GM18907 (cell line): Measurements from ENCODE around the gene NAXE.
"Not testable (repeated sequence)": the region's sequence is repeated elsewhere in the genome, so short reads cannot be mapped to it uniquely, and the experiment has no call there.

Source experiments
- ATAC-seq: cut with Tn5 transposase; IDR thresholded peaks from one replicate; pipeline ENCODE4 v1.9.1; 2021; ENCODE audit warnings: mild to moderate bottlenecking, moderate library complexity; ENCODE audit not compliant: unreplicated experiment

Gene NAXE

DNA sequence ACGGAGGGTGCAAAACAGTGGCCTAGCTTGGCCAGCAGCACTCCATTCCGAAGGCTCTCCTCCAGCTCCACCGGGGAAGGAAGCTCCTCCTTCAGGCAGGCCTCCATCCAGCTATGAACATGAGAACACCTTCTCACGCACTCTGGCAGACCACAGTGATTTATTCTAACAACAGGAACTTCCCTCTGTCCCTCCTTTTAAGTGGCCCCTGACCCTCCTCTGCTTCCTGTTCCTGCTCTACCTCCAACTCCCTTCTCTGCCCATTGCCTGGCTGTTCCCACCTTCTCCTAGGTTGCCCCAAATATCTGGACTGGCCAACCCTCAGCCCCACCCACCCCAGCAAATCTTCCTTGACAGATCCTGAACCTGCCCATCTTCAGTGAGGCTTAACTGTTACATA lies 25.1 kb upstream of the NAXE start:
- no peak for ATAC-seq

DNA sequence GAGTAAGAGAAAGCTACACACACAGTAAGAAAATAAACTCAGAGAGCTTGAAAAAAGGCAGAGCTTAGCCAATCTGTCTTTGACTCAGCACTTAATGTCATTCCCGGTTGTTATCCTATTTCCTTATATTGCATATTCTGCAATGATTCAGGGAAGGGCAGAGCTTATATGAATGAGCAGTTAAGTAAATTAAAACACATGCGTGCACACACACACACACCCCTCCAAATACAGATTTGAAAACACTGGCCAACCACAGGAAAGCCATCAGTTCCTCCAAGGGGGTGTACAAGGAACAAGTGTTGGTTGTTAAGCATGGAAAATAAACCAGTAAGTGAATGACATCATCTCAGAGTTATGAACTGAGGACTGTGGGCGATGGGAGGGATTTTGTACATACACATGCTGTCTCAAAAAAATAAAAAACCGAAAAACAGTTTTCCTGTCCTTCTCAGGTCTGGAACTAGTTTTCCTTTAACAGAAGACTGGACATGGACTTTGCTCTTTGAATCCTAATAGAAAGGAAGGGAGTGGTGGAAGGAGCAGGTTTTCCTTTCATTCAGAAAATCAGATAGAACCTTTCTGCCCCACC lies 20.2 kb upstream of the NAXE start:
- no peak for ATAC-seq

DNA sequence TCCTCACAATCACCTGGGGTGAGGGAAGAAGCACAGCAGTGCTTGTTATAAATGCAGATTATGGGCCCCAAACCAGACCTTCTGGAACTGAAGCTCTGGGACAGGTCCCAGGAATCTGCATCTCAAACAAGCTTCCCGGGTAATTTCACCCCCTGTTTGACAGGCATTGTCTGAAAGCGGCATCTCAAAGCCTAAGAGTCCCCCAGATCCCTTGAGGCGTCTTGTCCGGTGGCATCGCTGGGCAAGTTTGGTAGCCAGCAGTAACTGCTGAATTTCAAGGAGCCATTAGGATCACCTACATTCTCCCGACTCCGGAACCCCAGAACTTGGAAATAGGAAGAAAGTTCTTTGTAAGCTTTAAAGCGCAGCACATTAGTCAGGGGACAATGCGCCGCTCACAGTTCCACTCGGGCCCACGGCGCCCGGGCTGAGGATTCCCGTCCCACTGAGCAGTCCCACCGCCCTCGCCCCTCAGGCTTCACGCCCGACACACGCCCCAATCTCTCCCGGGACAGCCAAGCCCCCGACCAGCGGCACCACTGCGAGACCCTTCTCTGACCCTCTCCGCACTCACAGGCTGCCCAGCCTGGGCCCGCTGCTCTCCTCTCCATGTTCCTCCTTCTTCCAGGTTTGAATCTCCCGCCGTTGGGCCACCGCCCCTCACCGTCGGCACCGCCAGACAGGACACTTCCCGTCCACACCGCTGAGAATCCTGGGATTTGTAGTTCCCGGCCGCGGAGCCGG lies 19.5 kb upstream of the NAXE start, which contains the start of gene IQGAP3:
IQGAP3 (minus strand) TSS at position 647 of the 744 bp plus-strand sequence; CDS start at position 611, 36 bp downstream.
- peak; percentile 72 for ATAC-seq

GRCh38 chr1:156572663-156573018 lies 18.9 kb upstream of the NAXE start:
- no peak for ATAC-seq

GRCh38 chr1:156574039-156574633 lies 17.4 kb upstream of the NAXE start:
- no peak for ATAC-seq

DNA sequence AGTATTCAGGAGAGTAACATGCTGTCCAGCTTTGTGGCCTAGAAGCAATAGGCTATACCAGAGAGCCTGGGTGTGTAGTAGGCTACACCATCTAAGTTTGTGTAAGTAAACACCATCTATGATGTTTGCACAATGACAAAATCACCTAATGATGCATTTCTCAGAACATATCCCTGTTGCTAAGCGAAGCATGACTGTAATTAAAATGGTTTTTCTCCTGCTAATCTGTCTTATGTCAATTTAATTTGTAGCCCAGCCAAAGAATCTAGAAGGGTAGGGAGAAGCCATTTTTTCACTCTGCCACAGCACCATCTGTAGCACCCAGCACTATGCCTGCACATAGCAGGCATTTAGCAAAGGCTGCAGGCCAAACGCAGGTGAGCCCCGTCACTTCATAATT lies 14.0 kb upstream of the NAXE start:
- ATAC-seq: no peak

GRCh38 chr1:156578055-156578454 lies 13.5 kb upstream of the NAXE start:
- no peak for ATAC-seq

DNA sequence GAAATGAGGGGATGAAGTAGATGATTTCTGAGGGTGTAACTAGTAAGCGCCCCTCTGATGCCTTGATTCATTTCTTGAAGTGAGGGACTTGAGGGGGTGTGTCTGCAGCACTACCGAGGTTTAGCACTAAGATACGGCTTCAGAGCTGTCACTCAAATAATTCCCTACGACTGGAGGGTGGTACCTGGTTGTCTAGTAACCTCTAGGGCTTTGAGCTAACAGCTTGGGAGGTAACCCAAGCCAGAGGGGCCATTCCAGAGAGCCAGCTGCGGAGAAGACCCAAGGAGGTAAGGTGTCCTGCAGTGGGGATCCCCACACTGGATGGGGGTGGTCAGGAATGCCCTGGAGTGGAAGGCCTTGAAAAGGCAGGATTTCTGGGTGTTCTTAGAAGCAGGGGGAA lies 12.1 kb upstream of the NAXE start, which contains the start of gene TTC24:
TTC24 (plus strand) TSS at position 252 of the 400 bp plus-strand sequence. CDS start 1,642 bp downstream, outside the sequence.
- no peak for ATAC-seq

GRCh38 chr1:156581661-156582387 lies 9.8 kb upstream of the NAXE start:
- no peak for ATAC-seq

GRCh38 chr1:156582388-156583017 lies 9.1 kb upstream of the NAXE start:
- no peak for ATAC-seq

DNA sequence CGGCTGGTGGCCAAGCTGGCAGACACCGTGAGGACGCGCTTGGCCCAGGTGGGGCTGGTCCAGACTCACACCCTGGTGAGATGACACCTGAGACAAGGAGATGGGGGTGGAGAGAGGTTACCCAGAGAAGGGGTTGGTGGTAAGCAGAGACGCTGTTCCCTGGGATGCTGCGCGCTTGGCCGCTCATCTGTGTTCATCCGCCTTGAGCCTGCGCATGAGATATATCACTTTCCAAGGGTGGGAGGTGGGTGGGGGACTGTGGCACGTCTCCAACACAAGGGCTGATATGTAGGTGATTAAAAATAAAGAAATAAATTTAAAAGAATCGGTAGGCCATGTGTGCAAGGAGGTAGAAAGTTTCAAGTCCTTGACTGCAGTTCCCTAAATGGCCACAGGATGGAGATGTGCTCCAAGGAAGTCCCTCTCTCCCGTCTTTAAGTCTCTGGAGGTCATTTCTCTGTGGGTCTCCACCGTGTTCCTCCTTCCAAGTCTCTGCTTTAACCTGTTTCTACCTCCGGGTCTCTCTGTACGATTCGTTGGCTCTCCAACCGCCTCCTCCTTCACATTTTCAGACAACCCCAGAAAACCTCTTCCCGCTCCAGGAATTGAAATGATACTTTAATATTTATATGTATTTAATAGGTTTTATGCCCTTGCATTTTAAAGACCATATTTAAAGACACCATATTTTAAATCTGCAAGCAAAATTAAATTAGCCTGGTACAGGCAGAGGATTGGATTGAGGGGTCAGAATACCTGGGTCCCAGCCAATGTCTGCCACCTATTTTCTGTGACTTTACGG lies 7.6 kb upstream of the NAXE start:
- no peak for ATAC-seq

DNA sequence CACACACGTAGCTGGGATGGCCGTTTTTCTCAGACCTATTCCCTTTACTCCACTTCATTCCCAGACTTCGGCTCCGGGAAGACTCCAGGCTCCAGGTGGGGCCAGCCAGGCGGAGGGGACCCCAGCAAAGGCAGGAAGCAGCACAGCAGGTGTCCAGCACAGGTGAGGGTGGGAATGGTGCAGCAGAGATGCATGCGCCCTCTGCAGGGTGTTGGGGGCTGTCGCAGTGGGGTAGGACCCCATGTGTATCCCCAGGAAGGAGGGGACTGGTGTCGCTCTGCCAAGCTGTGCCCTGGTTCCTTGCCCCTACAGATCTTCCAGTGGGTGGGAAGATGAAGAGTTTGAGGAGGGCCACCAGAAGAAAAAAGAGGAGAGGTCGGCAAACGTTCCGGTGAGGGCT lies 6.8 kb upstream of the NAXE start:
- ATAC-seq: no peak

DNA sequence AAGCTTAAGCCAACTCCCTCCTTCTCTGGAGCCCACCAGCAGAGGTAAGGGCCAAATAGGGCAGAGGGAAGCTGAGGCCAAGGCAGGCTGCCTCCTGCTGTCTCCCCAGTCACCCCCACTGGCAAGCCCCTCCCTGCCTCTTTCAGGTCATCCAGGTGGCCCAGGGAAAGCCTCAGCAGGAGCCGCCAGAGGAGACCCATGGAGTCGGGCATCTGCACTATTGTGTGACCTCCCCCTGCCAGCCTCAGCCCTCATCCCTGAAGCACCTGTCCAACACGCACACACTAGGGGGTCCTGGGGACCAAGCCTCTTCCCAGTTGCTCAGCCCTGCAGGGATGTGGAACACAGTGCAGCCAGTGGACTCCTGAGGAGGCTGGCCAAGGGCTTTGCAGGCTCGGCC lies 5.3 kb upstream of the NAXE start:
- ATAC-seq: no peak

- no peak for ATAC-seq
Observed at GRCh38 chr1:156586892-156587477, 4.6 kb upstream of the NAXE start.

DNA sequence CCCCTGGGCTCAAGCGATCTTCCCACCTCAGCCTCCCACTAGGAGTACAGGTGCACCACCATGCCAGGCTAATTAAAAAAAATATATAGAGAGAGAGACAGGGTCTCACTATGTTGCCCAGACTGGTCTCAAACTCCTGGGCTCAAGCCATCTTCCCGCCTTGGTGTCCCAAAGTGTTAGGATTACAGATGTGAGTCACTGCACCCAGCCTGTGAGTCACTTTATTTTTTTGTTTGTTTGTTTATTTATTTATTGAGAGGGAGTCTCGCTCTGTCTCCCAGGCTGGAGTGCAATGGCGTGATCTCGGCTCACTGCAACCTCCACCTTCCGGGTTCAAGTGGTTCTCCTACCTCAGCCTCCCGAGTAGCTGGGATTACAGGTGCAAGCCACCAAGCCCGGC lies 3.6 kb upstream of the NAXE start:
- not testable (repeated sequence) for ATAC-seq

GRCh38 chr1:156589546-156589945 lies 2.0 kb upstream of the NAXE start:
- ATAC-seq: no peak

- no peak for ATAC-seq
Observed at GRCh38 chr1:156590326-156591180, 1.0 kb upstream of the NAXE start.

GRCh38 chr1:156591181-156591431 lies 470 bp upstream of the NAXE start:
- ATAC-seq: peak; percentile 3
